HG02798 (cell line): ENCODE data around the gene SLC25A41.

Source experiments
- ATAC-seq: cut with Tn5 transposase; IDR thresholded peaks from one replicate; pipeline ENCODE4 v1.9.1; 2021; ENCODE audit warnings: mild to moderate bottlenecking; ENCODE audit not compliant: unreplicated experiment, poor library complexity

Gene SLC25A41

GRCh38 chr19:6433663-6434062 is at the start of gene SLC25A41:
SLC25A41 (minus strand) TSS chr19:6433763; CDS start chr19:6433693, 70 bp downstream.
- no peak for ATAC-seq

- no peak for ATAC-seq
Measured at GRCh38 chr19:6483235-6483634, 49.7 kb upstream of the SLC25A41 start.

GRCh38 chr19:6482343-6482686 is 48.8 kb upstream of the SLC25A41 start:
- ATAC-seq: no peak

- peak; percentile 60 for ATAC-seq
Measured at GRCh38 chr19:6481541-6482342, 48.2 kb upstream of the SLC25A41 start, which contains the start of gene DENND1C. DENND1C (minus strand) TSS chr19:6481787; CDS start chr19:6481695, 92 bp downstream.

- no peak for ATAC-seq
Measured at GRCh38 chr19:6480848-6481415, 47.4 kb upstream of the SLC25A41 start.

GRCh38 chr19:6479836-6480398 is 46.4 kb upstream of the SLC25A41 start:
- no peak for ATAC-seq

- no peak for ATAC-seq
Measured at GRCh38 chr19:6478815-6479214, 45.3 kb upstream of the SLC25A41 start.

- no peak for ATAC-seq
Measured at GRCh38 chr19:6476896-6477431, 43.4 kb upstream of the SLC25A41 start.

GRCh38 chr19:6476155-6476895 is 42.8 kb upstream of the SLC25A41 start:
- no peak for ATAC-seq

GRCh38 chr19:6475321-6476108 is 42.0 kb upstream of the SLC25A41 start:
- no peak for ATAC-seq

GRCh38 chr19:6473647-6474046 is 40.1 kb upstream of the SLC25A41 start:
- no peak for ATAC-seq

GRCh38 chr19:6472713-6473112 is 39.1 kb upstream of the SLC25A41 start:
- no peak for ATAC-seq

GRCh38 chr19:6471076-6471475 is 37.5 kb upstream of the SLC25A41 start:
- no peak for ATAC-seq

GRCh38 chr19:6470173-6470572 is 36.6 kb upstream of the SLC25A41 start:
- ATAC-seq: no peak

- ATAC-seq: no peak
Measured at GRCh38 chr19:6467384-6467783, 33.8 kb upstream of the SLC25A41 start.

- no peak for ATAC-seq
Measured at GRCh38 chr19:6466526-6467248, 33.1 kb upstream of the SLC25A41 start.

GRCh38 chr19:6465663-6466062 is 32.1 kb upstream of the SLC25A41 start:
- no peak for ATAC-seq

- ATAC-seq: no peak
Measured at GRCh38 chr19:6465006-6465405, 31.4 kb upstream of the SLC25A41 start.
